A673 (cell line): Measurements from ENCODE around the gene MRGPRE.
"Not testable (repeated sequence)": the region's sequence is repeated elsewhere in the genome, so short reads cannot be mapped to it uniquely, and the experiment has no call there.

Experiments
- EZH2 ChIP-seq: fragments of 200-600 bp; sonication (generic); IDR thresholded peaks from 2 replicates; pipeline ENCODE4 v1.6.1; 2017; ENCODE audit warnings: borderline replicate concordance, low read depth, mild to moderate bottlenecking, mixed read lengths, antibody characterized with exemption, low read length; ENCODE audit not compliant: poor library complexity, severe bottlenecking
- TF ChIP-seq, protein P1 (sequence below): fragments of 300-800, 200-600 bp; sonication (generic); conservative IDR thresholded peaks from 2 replicates; pipeline ENCODE4 v1.5.1; 2017; ENCODE audit warnings: low read depth, mild to moderate bottlenecking, antibody characterized with exemption, low read length, moderate library complexity, mixed read lengths

GRCh38 chr11:3262548-3262947, 30.3 kb upstream of the MRGPRE start:
- TF ChIP-seq, protein P1, sequence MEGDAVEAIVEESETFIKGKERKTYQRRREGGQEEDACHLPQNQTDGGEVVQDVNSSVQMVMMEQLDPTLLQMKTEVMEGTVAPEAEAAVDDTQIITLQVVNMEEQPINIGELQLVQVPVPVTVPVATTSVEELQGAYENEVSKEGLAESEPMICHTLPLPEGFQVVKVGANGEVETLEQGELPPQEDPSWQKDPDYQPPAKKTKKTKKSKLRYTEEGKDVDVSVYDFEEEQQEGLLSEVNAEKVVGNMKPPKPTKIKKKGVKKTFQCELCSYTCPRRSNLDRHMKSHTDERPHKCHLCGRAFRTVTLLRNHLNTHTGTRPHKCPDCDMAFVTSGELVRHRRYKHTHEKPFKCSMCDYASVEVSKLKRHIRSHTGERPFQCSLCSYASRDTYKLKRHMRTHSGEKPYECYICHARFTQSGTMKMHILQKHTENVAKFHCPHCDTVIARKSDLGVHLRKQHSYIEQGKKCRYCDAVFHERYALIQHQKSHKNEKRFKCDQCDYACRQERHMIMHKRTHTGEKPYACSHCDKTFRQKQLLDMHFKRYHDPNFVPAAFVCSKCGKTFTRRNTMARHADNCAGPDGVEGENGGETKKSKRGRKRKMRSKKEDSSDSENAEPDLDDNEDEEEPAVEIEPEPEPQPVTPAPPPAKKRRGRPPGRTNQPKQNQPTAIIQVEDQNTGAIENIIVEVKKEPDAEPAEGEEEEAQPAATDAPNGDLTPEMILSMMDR = not testable (repeated sequence)
- TF ChIP-seq EZH2 = not testable (repeated sequence)
